PC-9 (cell line): ENCODE data around the gene VWA8. TPM values are rescaled to one million over a fixed set of nuclear protein-coding genes. Genes with fewer than 3 reads are reported as not detected.

Experiments
- BruUV-seq: library from RNA; stranded (reverse); fragments of 400-500 nt; replicated peaks from 2 replicates; lab custom pipeline; 2021; lab: Mats Ljungman, UMichigan
- CTCF ChIA-PET: fragments of 300-600 bp; sonication (Branson Sonifier 250); formaldehyde crosslinking; loops from one replicate; lab custom pipeline; 2022; ENCODE audit warnings: antibody characterized with exemption; lab: Charles Lee
- POLR2A ChIA-PET: fragments of 300-600 bp; sonication (Branson Sonifier 250); formaldehyde crosslinking; loops from one replicate; lab custom pipeline; 2022; ENCODE audit warnings: antibody characterized with exemption; ENCODE audit not compliant: unreplicated experiment; lab: Charles Lee
- DNase-seq, 2 experiments: peaks; one replicate each; pipeline versions ENCODE4 v3.0.0 to v3.0.0-alpha.2; 2015 to 2022; ENCODE audit warnings: mixed read lengths in 1 of 2
- H2AFZ ChIP-seq: fragments of 200-600 bp; sonication (generic); 2 replicates; pipeline ENCODE4 v1.8.1; 2017; ENCODE audit warnings: antibody characterized with exemption
- H3F3A ChIP-seq: fragments of 200-600 bp; sonication (generic); 2 replicates; pipeline ENCODE4 v1.8.1; 2017; ENCODE audit warnings: antibody characterized with exemption, mild to moderate bottlenecking, low read depth; ENCODE audit not compliant: insufficient read depth
- H3K27ac ChIP-seq: fragments of 200-600 bp; sonication (generic); 2 replicates; pipeline ENCODE4 v1.6.1; 2016; ENCODE audit warnings: mixed run types
- H3K27me3 ChIP-seq: fragments of 200-600 bp; sonication (generic); 2 replicates; pipeline ENCODE4 v1.6.1; 2016; ENCODE audit warnings: low read depth, mixed run types; ENCODE audit not compliant: insufficient read depth
- H3K36me3 ChIP-seq: fragments of 200-600 bp; sonication (generic); 2 replicates; pipeline ENCODE4 v1.6.1; 2016; ENCODE audit warnings: low read depth, mixed run types
- H3K4me1 ChIP-seq: fragments of 200-600 bp; sonication (generic); replicated peaks from 2 replicates; pipeline ENCODE4 v1.6.1; 2016; ENCODE audit warnings: mixed run types; ENCODE audit not compliant: insufficient read depth
- H3K4me2 ChIP-seq: fragments of 200-600 bp; sonication (generic); 2 replicates; pipeline ENCODE4 v1.6.1; 2017; ENCODE audit warnings: mixed run types
- H3K4me3 ChIP-seq: fragments of 200-600 bp; sonication (generic); 2 replicates; pipeline ENCODE4 v1.6.1; 2016; ENCODE audit warnings: mixed run types
- H3K79me2 ChIP-seq: fragments of 200-600 bp; sonication (generic); 2 replicates; pipeline ENCODE4 v1.6.1; 2017; ENCODE audit warnings: low read depth, mixed run types
- H3K9me2 ChIP-seq: fragments of 200-600 bp; sonication (generic); 2 replicates; pipeline ENCODE4 v1.8.1; 2017; ENCODE audit warnings: mild to moderate bottlenecking; ENCODE audit not compliant: insufficient read depth
- H3K9me3 ChIP-seq: fragments of 200-600 bp; sonication (generic); 2 replicates; pipeline ENCODE4 v1.8.1; 2016; ENCODE audit warnings: low read depth; ENCODE audit not compliant: insufficient read depth
- H4K20me1 ChIP-seq: fragments of 200-600 bp; sonication (generic); 2 replicates; pipeline ENCODE4 v1.8.1; 2017; ENCODE audit not compliant: insufficient read depth
- CTCF ChIP-seq: fragments of 200-600 bp; sonication (generic); conservative IDR thresholded peaks from 2 replicates; pipeline ENCODE4 v1.6.1; 2017; ENCODE audit warnings: mixed run types, antibody characterized with exemption, mild to moderate bottlenecking, moderate library complexity
- EZH2 ChIP-seq: fragments of 200-600 bp; sonication (generic); IDR thresholded peaks from 2 replicates; pipeline ENCODE4 v1.8.0; 2017; ENCODE audit warnings: antibody characterized with exemption, low read depth
- intact Hi-C: fragments of 100-400 bp; cut with micrococcal nuclease; formaldehyde crosslinking; loops from one replicate; pipeline ENCODE4 v1.10.0; 2022; ENCODE audit not compliant: unreplicated experiment
- total RNA-seq: library from RNA; stranded (reverse); gene quantifications from 2 replicates; pipeline ENCODE4 v1.2.3, GENCODE V29; 2021

Gene VWA8
- total RNA-seq, 1 experiment from 2014 or later: 14.1 TPM

- Histone ChIP-seq H3K27me3 (no peaks in the 10 kb centered on the region), H3K9me2 (no peaks in the 10 kb centered on the region), H3K4me3 (no peak overlapping the region), H3K4me1 (peaks cover 12% of the 10 kb centered on the region; the same call in 1 of the 2 replicates), H2AFZ (no peak overlapping the region), H3K36me3 (no peaks in the 10 kb centered on the region), H3K9me3 (no peaks in the 10 kb centered on the region), H3K27ac (no peak overlapping the region), H3K4me2 (no peak overlapping the region), H4K20me1 (no peaks in the 10 kb centered on the region), H3F3A (no peaks in the 10 kb centered on the region), H3K79me2 (no peaks in the 10 kb centered on the region)
- no peak for DNase-seq
- no TSS peak for BruUV-seq
- intact Hi-C loops: no loop called here
- ChIA-PET POLR2A (no interaction called here), CTCF (no interaction called here)
- TF ChIP-seq EZH2: no peak
- no peak for TF ChIP-seq CTCF
Observed at GRCh38 chr13:41641961-41642360, 318.9 kb downstream of the VWA8 start.

GRCh38 chr13:41641429-41641828, 319.5 kb downstream of the VWA8 start:
- H3K4me3 ChIP-seq: no peak overlapping the region
- H3K9me2 ChIP-seq: no peaks in the 10 kb centered on the region
- no peak overlapping the region for H2AFZ ChIP-seq
- H3K79me2 ChIP-seq: no peaks in the 10 kb centered on the region
- no peaks in the 10 kb centered on the region for H4K20me1 ChIP-seq
- H3K36me3 ChIP-seq: no peaks in the 10 kb centered on the region
- intact Hi-C loops: no loop called here
- BruUV-seq: no TSS peak
- no peaks in the 10 kb centered on the region for H3F3A ChIP-seq
- peaks cover 9% of the 10 kb centered on the region; the same call in 1 of the 2 replicates for H3K4me1 ChIP-seq
- no peaks in the 10 kb centered on the region for H3K9me3 ChIP-seq
- no peak overlapping the region for H3K27ac ChIP-seq
- H3K27me3 ChIP-seq: no peaks in the 10 kb centered on the region
- no peak for DNase-seq
- TF ChIP-seq CTCF (no peak), EZH2 (no peak)
- no peak overlapping the region for H3K4me2 ChIP-seq
- ChIA-PET CTCF (no interaction called here), POLR2A (no interaction called here)

GRCh38 chr13:41639955-41640780, 320.7 kb downstream of the VWA8 start:
- Histone ChIP-seq H3K27ac (no peak overlapping the region), H3K4me1 (peaks cover 3% of the 10 kb centered on the region; the same call in 1 of the 2 replicates), H2AFZ (no peak overlapping the region), H3K79me2 (no peaks in the 10 kb centered on the region), H4K20me1 (no peaks in the 10 kb centered on the region), H3K36me3 (no peaks in the 10 kb centered on the region), H3K9me2 (no peaks in the 10 kb centered on the region), H3K4me3 (no peak overlapping the region), H3K4me2 (no peak overlapping the region), H3K27me3 (no peaks in the 10 kb centered on the region), H3F3A (no peaks in the 10 kb centered on the region), H3K9me3 (no peaks in the 10 kb centered on the region)
- no TSS peak for BruUV-seq
- TF ChIP-seq EZH2 (no peak), CTCF (no peak)
- ChIA-PET POLR2A (interaction anchor here (0.6 kb wide), 1 partner anchor 72 kb away, joined by 7 read pairs; no protein-coding TSS in a partner anchor), CTCF (no interaction called here)
- intact Hi-C loops: no loop called here
- no peak for DNase-seq
